HG02571 (cell line): ENCODE results near the gene ANO7.

Experiments
- ATAC-seq: cut with Tn5 transposase; IDR thresholded peaks from one replicate; pipeline ENCODE4 v1.9.1; 2021; ENCODE audit warnings: mild to moderate bottlenecking, moderate library complexity; ENCODE audit not compliant: unreplicated experiment

The ANO7 gene

GRCh38 chr2:241188361-241189092 lies at the start of gene ANO7:
Gene ANO7 (plus strand): TSS chr2:241188677. CDS start chr2:241190064, 1,387 bp downstream.
- ATAC-seq = no peak

- no peak for ATAC-seq
Measured at GRCh38 chr2:241139531-241140444, 48.7 kb upstream of the ANO7 start.

- no peak for ATAC-seq
Measured at GRCh38 chr2:241140445-241140840, 48.0 kb upstream of the ANO7 start.

GRCh38 chr2:241141214-241141770 lies 47.2 kb upstream of the ANO7 start:
- ATAC-seq = no peak

- ATAC-seq = no peak
Measured at GRCh38 chr2:241142063-241142462, 46.4 kb upstream of the ANO7 start.

GRCh38 chr2:241142593-241142992 lies 45.9 kb upstream of the ANO7 start:
- no peak for ATAC-seq

- ATAC-seq = no peak
Measured at GRCh38 chr2:241146286-241146685, 42.2 kb upstream of the ANO7 start.

- ATAC-seq = no peak
Measured at GRCh38 chr2:241147336-241147735, 41.1 kb upstream of the ANO7 start.

- ATAC-seq = no peak
Measured at GRCh38 chr2:241148239-241148638, 40.2 kb upstream of the ANO7 start.

GRCh38 chr2:241148891-241149674 lies 39.4 kb upstream of the ANO7 start, which contains the start of gene PASK:
Gene PASK (minus strand): TSS chr2:241149472. CDS start chr2:241143032, 6,440 bp downstream.
- peak; percentile 75 for ATAC-seq

GRCh38 chr2:241149675-241149924 lies 38.9 kb upstream of the ANO7 start:
- ATAC-seq = peak; percentile 10

GRCh38 chr2:241149925-241150659 lies 38.4 kb upstream of the ANO7 start, which contains the start of gene PPP1R7:
Gene PPP1R7 (plus strand): TSS chr2:241150467. CDS start chr2:241150496, 29 bp downstream.
- peak; percentile 73 for ATAC-seq

GRCh38 chr2:241150660-241151530 lies 37.6 kb upstream of the ANO7 start:
- no peak for ATAC-seq

- ATAC-seq = no peak
Measured at GRCh38 chr2:241151934-241152660, 36.4 kb upstream of the ANO7 start.

- no peak for ATAC-seq
Measured at GRCh38 chr2:241153616-241154015, 34.9 kb upstream of the ANO7 start.

- ATAC-seq = no peak
Measured at GRCh38 chr2:241154915-241155314, 33.6 kb upstream of the ANO7 start.

- no peak for ATAC-seq
Measured at GRCh38 chr2:241155936-241156335, 32.5 kb upstream of the ANO7 start.

- no peak for ATAC-seq
Measured at GRCh38 chr2:241156971-241157441, 31.5 kb upstream of the ANO7 start.
